A673 (cell line): ENCODE measurements around the gene PIEZO1. TPM values are rescaled to one million over a fixed set of nuclear protein-coding genes. Genes with fewer than 3 reads are reported as not detected.
"Not testable (repeated sequence)": the region's sequence is repeated elsewhere in the genome, so short reads cannot be mapped to it uniquely, and the experiment has no call there.

Experiments used
- BruUV-seq: library from RNA; stranded (reverse); fragments of 400-500 nt; replicated peaks from 2 replicates; lab custom pipeline; 2021; lab: Mats Ljungman, UMichigan
- CTCF ChIA-PET: fragments of 300-600 bp; sonication (Branson Sonifier 250); formaldehyde crosslinking; loops from one replicate; lab custom pipeline; 2022; ENCODE audit warnings: antibody characterized with exemption; lab: Charles Lee
- POLR2A ChIA-PET: fragments of 300-600 bp; sonication (Branson Sonifier 250); formaldehyde crosslinking; loops from one replicate; lab custom pipeline; 2022; ENCODE audit warnings: antibody characterized with exemption; ENCODE audit not compliant: low non-redundant PET; lab: Charles Lee
- DNase-seq: peaks from one replicate; pipeline ENCODE4 v3.0.0-alpha.2; 2015; ENCODE audit warnings: low spot score
- H3K27ac ChIP-seq: fragments of 200-600 bp; sonication (generic); 2 replicates; pipeline ENCODE4 v1.5.1; 2016; ENCODE audit warnings: mixed run types, low read depth, mild to moderate bottlenecking, mixed read lengths, antibody characterized with exemption, low read length; ENCODE audit not compliant: poor library complexity, severe bottlenecking
- H3K27me3 ChIP-seq: fragments of 200-600 bp; sonication (generic); replicated peaks from 2 replicates; pipeline ENCODE4 v1.6.1; 2017; ENCODE audit warnings: mixed run types, low read depth, mild to moderate bottlenecking, mixed read lengths, antibody characterized with exemption, low read length; ENCODE audit not compliant: insufficient read depth, poor library complexity
- H3K36me3 ChIP-seq: fragments of 200-600 bp; sonication (generic); 2 replicates; pipeline ENCODE4 v1.6.1; 2016; ENCODE audit warnings: mixed run types, mild to moderate bottlenecking, mixed read lengths, antibody characterized with exemption, low read length; ENCODE audit not compliant: insufficient read depth, poor library complexity, severe bottlenecking
- H3K4me1 ChIP-seq: fragments of 200-600 bp; sonication (generic); 2 replicates; pipeline ENCODE4 v1.6.1; 2017; ENCODE audit warnings: mixed run types, mild to moderate bottlenecking, mixed read lengths, antibody characterized with exemption, low read length; ENCODE audit not compliant: insufficient read depth, poor library complexity, severe bottlenecking
- H3K4me3 ChIP-seq: fragments of 200-600 bp; sonication (generic); 2 replicates; pipeline ENCODE4 v1.5.1; 2016; ENCODE audit warnings: low read depth, mixed run types, mild to moderate bottlenecking, mixed read lengths, low read length; ENCODE audit not compliant: poor library complexity, severe bottlenecking
- H3K9me3 ChIP-seq: fragments of 200-600 bp; sonication (generic); 2 replicates; pipeline ENCODE4 v1.6.1; 2016; ENCODE audit warnings: mixed run types, low read depth, mild to moderate bottlenecking, mixed read lengths, antibody characterized with exemption, low read length; ENCODE audit not compliant: poor library complexity, severe bottlenecking
- CTCF ChIP-seq: fragments of 300-800, 200-600 bp; sonication (generic); conservative IDR thresholded peaks from 2 replicates; pipeline ENCODE4 v1.5.1; 2017; ENCODE audit warnings: low read depth, mild to moderate bottlenecking, antibody characterized with exemption, low read length, moderate library complexity, mixed read lengths
- EZH2 ChIP-seq: fragments of 200-600 bp; sonication (generic); IDR thresholded peaks from 2 replicates; pipeline ENCODE4 v1.6.1; 2017; ENCODE audit warnings: borderline replicate concordance, low read depth, mild to moderate bottlenecking, mixed read lengths, antibody characterized with exemption, low read length; ENCODE audit not compliant: poor library complexity, severe bottlenecking
- intact Hi-C: fragments of 100-400 bp; cut with micrococcal nuclease; formaldehyde crosslinking; loops from one replicate; pipeline ENCODE4 v1.10.0; 2022; ENCODE audit not compliant: unreplicated experiment
- total RNA-seq: library from RNA; stranded (reverse); gene quantifications from 2 replicates; pipeline ENCODE4 v1.2.3, GENCODE V29; 2021

The PIEZO1 gene
- total RNA-seq, 1 experiment from 2014 or later, result 174 TPM

GRCh38 chr16:88669980-88670379, 115.0 kb downstream of the PIEZO1 start:
- Histone ChIP-seq H3K4me3 (no peak overlapping the region), H3K4me1 (no peaks in the 10 kb centered on the region), H3K27ac (peak overlapping the region; percentile 23), H3K36me3 (no peaks in the 10 kb centered on the region), H3K9me3 (no peaks in the 10 kb centered on the region), H3K27me3 (no peaks in the 10 kb centered on the region)
- CTCF ChIA-PET, result no interaction called here
- BruUV-seq, result no TSS peak
- intact Hi-C loops, result no loop called here
- TF ChIP-seq CTCF, result no peak
- TF ChIP-seq EZH2, result no peak
- no peak for DNase-seq
- POLR2A ChIA-PET, result no interaction called here

GRCh38 chr16:88669493-88669892, 115.5 kb downstream of the PIEZO1 start:
- BruUV-seq, H3K9me3 ChIP-seq, H3K27me3 ChIP-seq, CTCF ChIA-PET, H3K4me3 ChIP-seq, H3K4me1 ChIP-seq, DNase-seq, H3K27ac ChIP-seq, H3K36me3 ChIP-seq, intact Hi-C loops, POLR2A ChIA-PET: not testable (repeated sequence)

DNA sequence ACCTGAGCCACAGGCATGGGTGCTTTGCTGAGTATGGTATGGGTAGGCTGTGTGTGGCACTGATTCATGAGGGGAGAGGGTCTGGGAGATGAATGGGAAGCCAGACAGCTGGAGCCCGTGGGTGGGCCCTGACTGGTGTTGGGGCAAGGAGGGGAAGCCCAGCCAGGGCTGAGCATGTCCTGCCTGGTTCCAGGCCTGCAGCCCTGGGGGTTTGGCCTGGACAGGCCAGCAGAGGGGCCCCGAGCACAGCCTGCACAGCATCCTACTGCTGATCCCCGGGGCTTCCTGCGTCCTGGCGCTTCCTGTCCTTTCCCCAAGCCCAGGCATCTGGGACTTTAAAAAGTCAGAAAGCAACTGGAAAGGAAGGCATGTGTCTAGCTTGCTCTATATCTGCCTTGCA, 117.6 kb downstream of the PIEZO1 start:
- POLR2A ChIA-PET, result no interaction called here

More for the DNA sequence above, 117.6 kb downstream of the PIEZO1 start:
- no peak overlapping the region for H3K4me3 ChIP-seq
- H3K27me3 ChIP-seq, result no peaks in the 10 kb centered on the region
- no peaks in the 10 kb centered on the region for H3K9me3 ChIP-seq
- H3K27ac ChIP-seq, result no peak overlapping the region
- CTCF ChIA-PET, result no interaction called here
- intact Hi-C loops, result no loop called here
- no peak for DNase-seq
- no peaks in the 10 kb centered on the region for H3K4me1 ChIP-seq
- BruUV-seq, result no TSS peak
- H3K36me3 ChIP-seq, result no peaks in the 10 kb centered on the region
- TF ChIP-seq EZH2 (no peak), CTCF (no peak)
